Measurements from ENCODE around the gene CTBP2.
A peak's percentile ranks its signal among the peaks of the same experiment; 100 is the strongest.

The CTBP2 gene

DNA sequence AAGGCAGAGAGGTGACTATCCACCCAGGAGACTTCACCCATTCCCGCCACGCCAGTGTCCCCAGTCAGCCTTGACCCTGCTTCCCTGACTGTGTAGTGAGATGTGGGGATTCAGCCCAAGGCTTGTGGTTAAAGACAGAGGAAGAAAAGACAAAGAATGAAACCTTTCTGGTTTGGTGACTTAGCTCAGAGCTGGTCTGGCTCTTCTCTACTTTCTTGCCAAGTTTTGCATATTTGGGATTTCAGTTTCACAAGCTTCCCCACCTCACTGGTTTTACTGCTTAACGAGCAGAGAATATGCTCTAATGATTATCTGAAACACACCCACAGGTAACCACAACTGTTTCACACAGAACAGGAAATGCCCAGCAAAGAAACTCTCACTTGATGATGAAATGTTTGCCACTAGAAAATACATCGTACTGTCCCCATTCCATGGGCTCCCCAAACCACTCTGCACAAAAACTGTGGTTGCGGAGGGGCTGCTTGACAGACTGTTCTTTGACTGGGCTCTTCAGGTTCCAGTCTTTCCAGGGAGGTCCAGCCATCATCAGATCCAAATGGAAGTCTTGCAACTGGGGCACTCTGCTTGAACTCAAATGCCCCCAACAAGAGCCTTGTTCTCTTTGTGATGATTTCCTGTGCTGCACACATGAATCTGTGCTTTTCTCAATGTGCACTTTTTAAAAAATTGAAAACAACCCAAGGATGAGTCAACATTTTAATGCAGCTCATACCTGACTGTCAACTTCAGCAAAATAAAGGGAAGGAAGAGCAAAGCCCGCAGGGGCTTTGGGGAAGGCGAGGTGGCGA lies 95.5 kb downstream of the CTBP2 start:
- DNase-seq (ENCODE audit: low spot score): peak; percentile 79

GRCh38 chr10:125063256-125063925 lies 97.0 kb downstream of the CTBP2 start:
- TF ChIP-seq, protein P1, sequence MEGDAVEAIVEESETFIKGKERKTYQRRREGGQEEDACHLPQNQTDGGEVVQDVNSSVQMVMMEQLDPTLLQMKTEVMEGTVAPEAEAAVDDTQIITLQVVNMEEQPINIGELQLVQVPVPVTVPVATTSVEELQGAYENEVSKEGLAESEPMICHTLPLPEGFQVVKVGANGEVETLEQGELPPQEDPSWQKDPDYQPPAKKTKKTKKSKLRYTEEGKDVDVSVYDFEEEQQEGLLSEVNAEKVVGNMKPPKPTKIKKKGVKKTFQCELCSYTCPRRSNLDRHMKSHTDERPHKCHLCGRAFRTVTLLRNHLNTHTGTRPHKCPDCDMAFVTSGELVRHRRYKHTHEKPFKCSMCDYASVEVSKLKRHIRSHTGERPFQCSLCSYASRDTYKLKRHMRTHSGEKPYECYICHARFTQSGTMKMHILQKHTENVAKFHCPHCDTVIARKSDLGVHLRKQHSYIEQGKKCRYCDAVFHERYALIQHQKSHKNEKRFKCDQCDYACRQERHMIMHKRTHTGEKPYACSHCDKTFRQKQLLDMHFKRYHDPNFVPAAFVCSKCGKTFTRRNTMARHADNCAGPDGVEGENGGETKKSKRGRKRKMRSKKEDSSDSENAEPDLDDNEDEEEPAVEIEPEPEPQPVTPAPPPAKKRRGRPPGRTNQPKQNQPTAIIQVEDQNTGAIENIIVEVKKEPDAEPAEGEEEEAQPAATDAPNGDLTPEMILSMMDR (IDR thresholded peaks at IDR 0.05; ENCODE audit: extremely low read depth, missing control alignments): no peak
- DNase-seq (ENCODE audit: low spot score): no peak

More for the DNA sequence above, 95.5 kb downstream of the CTBP2 start:
- TF ChIP-seq, protein P1 (IDR thresholded peaks at IDR 0.05; ENCODE audit: extremely low read depth, missing control alignments): no peak

DNA sequence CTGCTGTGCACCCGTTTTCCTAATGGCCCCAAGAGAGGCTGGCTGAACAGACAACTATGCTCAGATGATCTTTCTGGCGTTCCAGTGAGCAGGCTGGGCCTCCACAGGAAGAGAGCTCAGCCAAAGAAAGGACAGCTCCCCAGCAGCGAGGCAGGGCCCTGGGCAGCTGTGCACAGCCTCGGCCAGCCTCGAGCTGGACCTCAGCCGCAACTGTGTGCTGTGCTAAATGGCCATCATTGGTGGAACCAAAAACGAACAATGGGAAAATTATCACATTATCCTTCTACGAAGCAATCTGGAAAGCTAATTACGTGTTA lies 97.5 kb downstream of the CTBP2 start:
- DNase-seq (ENCODE audit: low spot score): no peak
- TF ChIP-seq, protein P1 (IDR thresholded peaks at IDR 0.05; ENCODE audit: extremely low read depth, missing control alignments): no peak

GRCh38 chr10:125062227-125062913 lies 98.0 kb downstream of the CTBP2 start:
- no peak for DNase-seq (ENCODE audit: low spot score)
- TF ChIP-seq, protein P1 (IDR thresholded peaks at IDR 0.05; ENCODE audit: extremely low read depth, missing control alignments): no peak

DNA sequence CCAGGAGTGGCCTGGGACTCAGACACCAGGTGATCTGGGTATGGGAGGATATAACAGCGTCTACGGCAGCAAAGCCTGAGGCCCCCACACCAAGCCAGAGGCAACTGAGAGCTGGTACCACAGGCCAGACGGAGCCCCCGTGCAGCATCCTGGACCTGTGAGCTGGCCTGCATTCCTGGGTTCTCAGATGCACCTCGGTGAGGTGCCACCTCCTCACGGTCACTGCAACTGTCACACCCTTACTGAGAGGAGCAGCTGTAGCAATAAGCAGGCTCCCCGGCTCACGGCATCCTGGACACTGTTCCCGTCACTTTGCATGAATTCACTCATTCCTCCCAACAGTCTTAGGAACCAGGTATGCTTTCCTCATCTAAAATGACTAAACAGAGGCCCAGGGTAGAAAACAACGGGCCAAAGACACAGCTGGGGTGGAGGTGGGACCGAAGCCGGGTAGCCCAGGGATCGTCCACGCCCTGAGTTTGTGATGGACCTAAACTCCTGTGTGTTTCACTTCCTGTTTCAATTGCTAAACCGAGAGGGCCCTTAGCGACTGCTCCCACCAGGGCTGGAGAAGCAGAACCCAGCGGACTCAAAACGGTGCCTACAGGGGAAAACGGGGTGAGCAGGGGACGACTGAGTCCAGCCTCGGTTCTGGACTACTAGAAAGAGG lies 98.7 kb downstream of the CTBP2 start:
- TF ChIP-seq, protein P1 (IDR thresholded peaks at IDR 0.05; ENCODE audit: extremely low read depth, missing control alignments): no peak
- peak; percentile 36 for DNase-seq (ENCODE audit: low spot score)

- DNase-seq (ENCODE audit: low spot score): no peak
- TF ChIP-seq, protein P1 (IDR thresholded peaks at IDR 0.05; ENCODE audit: extremely low read depth, missing control alignments): peak; percentile 36
Measured at GRCh38 chr10:125060826-125061556, 99.4 kb downstream of the CTBP2 start.

All from GM20000 (cell line).